HG03097 (cell line): ENCODE measurements around the gene FOXB1.

Experiments
- ATAC-seq: cut with Tn5 transposase; IDR thresholded peaks from one replicate; pipeline ENCODE4 v1.9.1; 2021; ENCODE audit not compliant: unreplicated experiment, low FRiP score

The FOXB1 gene

GRCh38 chr15:60012695-60013094, 8.6 kb downstream of the FOXB1 start:
- no peak for ATAC-seq

GRCh38 chr15:60017538-60018520, 13.7 kb downstream of the FOXB1 start:
- ATAC-seq, result no peak

- ATAC-seq, result no peak
Measured at GRCh38 chr15:60020736-60021135, 16.6 kb downstream of the FOXB1 start.

- no peak for ATAC-seq
Measured at GRCh38 chr15:60021589-60022378, 17.7 kb downstream of the FOXB1 start.

- no peak for ATAC-seq
Measured at GRCh38 chr15:60022379-60022741, 18.2 kb downstream of the FOXB1 start.

GRCh38 chr15:60026555-60026954, 22.4 kb downstream of the FOXB1 start:
- no peak for ATAC-seq

GRCh38 chr15:60035344-60035743, 31.2 kb downstream of the FOXB1 start:
- ATAC-seq, result no peak

- ATAC-seq, result no peak
Measured at GRCh38 chr15:60039316-60039715, 35.2 kb downstream of the FOXB1 start.

GRCh38 chr15:60043744-60044435, 39.8 kb downstream of the FOXB1 start:
- ATAC-seq, result no peak

- no peak for ATAC-seq
Measured at GRCh38 chr15:60044636-60045270, 40.6 kb downstream of the FOXB1 start.

- ATAC-seq, result no peak
Measured at GRCh38 chr15:60047701-60048100, 43.6 kb downstream of the FOXB1 start.

- no peak for ATAC-seq
Measured at GRCh38 chr15:60049948-60050347, 45.8 kb downstream of the FOXB1 start.

GRCh38 chr15:60052796-60053195, 48.7 kb downstream of the FOXB1 start:
- no peak for ATAC-seq

GRCh38 chr15:60054472-60054871, 50.4 kb downstream of the FOXB1 start:
- ATAC-seq, result no peak
